NT2/D1 (cell line): ENCODE results near the gene TMEM117.

Experiments used
- DNase-seq: peaks from one replicate; pipeline ENCODE4 v3.0.0-alpha.2; 2011; ENCODE audit warnings: low read depth, low spot score
- H3K27me3 ChIP-seq: 2 replicates; pipeline ENCODE4 v1.6.0; 2011; ENCODE audit warnings: mild to moderate bottlenecking; ENCODE audit not compliant: insufficient read length, insufficient read depth
- H3K36me3 ChIP-seq: 2 replicates; pipeline ENCODE4 v1.6.1; 2011; ENCODE audit warnings: mild to moderate bottlenecking, low read length, mixed read lengths; ENCODE audit not compliant: insufficient read depth, insufficient read length
- H3K4me1 ChIP-seq: 2 replicates; pipeline ENCODE4 v1.5.1; 2011; ENCODE audit not compliant: insufficient read depth, insufficient read length
- H3K4me3 ChIP-seq: 2 replicates; pipeline ENCODE4 v1.5.1; 2011; ENCODE audit warnings: low read depth; ENCODE audit not compliant: insufficient read length
- H3K9ac ChIP-seq: 2 replicates; pipeline ENCODE4 v1.6.0; 2011; ENCODE audit warnings: low read depth; ENCODE audit not compliant: insufficient read length
- H3K9me3 ChIP-seq: 2 replicates; pipeline ENCODE4 v1.5.1; 2011; ENCODE audit warnings: mild to moderate bottlenecking, low read length; ENCODE audit not compliant: insufficient read depth
- SUZ12 ChIP-seq: IDR thresholded peaks from 2 replicates; pipeline ENCODE4 v1.6.1; 2011; ENCODE audit not compliant: insufficient read length, insufficient read depth; ENCODE audit errors: extremely low read depth
- YY1 ChIP-seq: IDR thresholded peaks from 2 replicates; pipeline ENCODE4 v1.6.1; 2011; ENCODE audit not compliant: insufficient read length, insufficient read depth
- ZNF274 ChIP-seq: IDR thresholded peaks from 2 replicates; pipeline ENCODE4 v1.6.1; 2011; ENCODE audit warnings: mild to moderate bottlenecking, low read depth, low read length

The TMEM117 gene

GRCh38 chr12:43835656-43836474 is at the start of gene TMEM117:
TSS of gene TMEM117 (plus strand) at chr12:43836081.
- Histone ChIP-seq H3K9me3 (no peaks in the 10 kb centered on the region), H3K4me1 (no peaks in the 10 kb centered on the region), H3K36me3 (no peaks in the 10 kb centered on the region), H3K9ac (peak within 1 kb of the TSS; percentile 85), H3K27me3 (peaks cover 43% of the 10 kb centered on the region), H3K4me3 (peak within 1 kb of the TSS; percentile 67)
- DNase-seq = peak; percentile 20
- TF ChIP-seq YY1 (no peak), ZNF274 (no peak), SUZ12 (no peak)

- Histone ChIP-seq H3K4me1 (no peaks in the 10 kb centered on the region), H3K36me3 (peaks cover 9% of the 10 kb centered on the region), H3K4me3 (no peak overlapping the region), H3K9ac (no peak overlapping the region), H3K27me3 (no peaks in the 10 kb centered on the region), H3K9me3 (no peaks in the 10 kb centered on the region)
- TF ChIP-seq SUZ12 = no peak
- TF ChIP-seq YY1 = no peak
- no peak for TF ChIP-seq ZNF274
- DNase-seq = no peak
Measured at GRCh38 chr12:43786899-43787693, 48.8 kb upstream of the TMEM117 start.

GRCh38 chr12:43789941-43790340 is 45.9 kb upstream of the TMEM117 start:
- TF ChIP-seq ZNF274 = no peak
- TF ChIP-seq SUZ12 = no peak
- Histone ChIP-seq H3K36me3 (peaks cover 11% of the 10 kb centered on the region), H3K27me3 (no peaks in the 10 kb centered on the region), H3K9me3 (no peaks in the 10 kb centered on the region), H3K4me1 (no peaks in the 10 kb centered on the region), H3K9ac (no peak overlapping the region), H3K4me3 (no peak overlapping the region)
- DNase-seq = no peak

- Histone ChIP-seq H3K4me3 (no peak overlapping the region), H3K9me3 (no peaks in the 10 kb centered on the region), H3K27me3 (no peaks in the 10 kb centered on the region), H3K36me3 (peaks cover 63% of the 10 kb centered on the region), H3K9ac (no peak overlapping the region), H3K4me1 (no peaks in the 10 kb centered on the region)
- TF ChIP-seq SUZ12 (no peak), ZNF274 (no peak), YY1 (no peak)
- no peak for DNase-seq
Measured at GRCh38 chr12:43795716-43796280, 40.1 kb upstream of the TMEM117 start.

GRCh38 chr12:43797561-43798217 is 38.2 kb upstream of the TMEM117 start:
- Histone ChIP-seq H3K36me3 (peaks cover 80% of the 10 kb centered on the region), H3K4me3 (no peak overlapping the region), H3K9me3 (no peaks in the 10 kb centered on the region), H3K4me1 (no peaks in the 10 kb centered on the region), H3K9ac (no peak overlapping the region), H3K27me3 (no peaks in the 10 kb centered on the region)
- TF ChIP-seq ZNF274 (no peak), SUZ12 (no peak), YY1 (no peak)
- no peak for DNase-seq

- H3K36me3 ChIP-seq = peaks cover 35% of the 10 kb centered on the region
- no peaks in the 10 kb centered on the region for H3K4me1 ChIP-seq
- no peaks in the 10 kb centered on the region for H3K27me3 ChIP-seq
- no peak for DNase-seq
- no peaks in the 10 kb centered on the region for H3K9me3 ChIP-seq
- TF ChIP-seq ZNF274 = no peak
- TF ChIP-seq YY1 = no peak
- TF ChIP-seq SUZ12 = no peak
- H3K9ac ChIP-seq = peak overlapping the region; percentile 96
- H3K4me3 ChIP-seq = peak overlapping the region; percentile 95
Measured at GRCh38 chr12:43805149-43805859, 30.6 kb upstream of the TMEM117 start.
